HepG2 (cell line): ENCODE measurements around the gene THOC6. TPM values are rescaled to one million over a fixed set of nuclear protein-coding genes. Genes with fewer than 3 reads are reported as not detected.

Experiments used
- ATAC-seq: fragments of 200-7000 bp; cut with Tn5 transposase; 3 replicates; pipeline ENCODE4 v1.9.1; 2020; ENCODE audit warnings: mild to moderate bottlenecking, moderate library complexity
- BruUV-seq: library from RNA; stranded (reverse); fragments of 400-500 nt; replicated peaks from 2 replicates; lab custom pipeline; 2021; lab: Mats Ljungman, UMichigan
- CTCF ChIA-PET: fragments of 300-600 bp; formaldehyde crosslinking; extraction: SDS; loops from one replicate; lab custom pipeline; 2021; ENCODE audit warnings: low total read pairs, inconsistent platforms, low intra/inter-chr PET ratio; lab: Yijun Ruan, JAX
- POLR2A ChIA-PET: fragments of 350-600 bp; sonication (Branson Sonifier 250); formaldehyde crosslinking; loops from one replicate; lab custom pipeline; 2020; ENCODE audit warnings: antibody characterized with exemption, inconsistent platforms; lab: Yijun Ruan, JAX
- DNase-seq: peaks from one replicate; pipeline ENCODE4 v3.0.0-alpha.2; 2015; ENCODE audit warnings: low spot score
- FAIRE-seq: peaks from 3 replicates; lab custom pipeline; 2011; peaks lifted over from hg19 to GRCh38; lab: Jason Lieb, UNC
- H2AFZ ChIP-seq: one replicate; pipeline ENCODE4 v1.6.1; 2011; ENCODE audit warnings: low read length, inconsistent platforms
- H3K27ac ChIP-seq: fragments of 300-600 bp; 3 replicates; pipeline ENCODE4 v1.8.0; 2011; ENCODE audit warnings: mixed run types, mild to moderate bottlenecking, mixed read lengths, low read length, inconsistent platforms; ENCODE audit not compliant: insufficient read depth; ENCODE audit errors: extremely low read length
- H3K27me3 ChIP-seq, 2 experiments: fragments of 200-600 bp in 1 of 2; 2 replicates in 1 of 2; 3 replicates in 1 of 2; pipeline versions ENCODE4 v1.6.0 to v1.8.0; 2011; ENCODE audit warnings: low read length in 2 of 2, mild to moderate bottlenecking in 2 of 2, moderate library complexity in 2 of 2, inconsistent platforms in 1 of 2; ENCODE audit not compliant: insufficient read depth in 2 of 2, control insufficient read depth in 1 of 2
- H3K36me3 ChIP-seq, 2 experiments: fragments of 200-600 bp in 1 of 2; replicated peaks in 1 of 2; 2 replicates in 1 of 2; 3 replicates in 1 of 2; pipeline versions ENCODE4 v1.5.1 to v1.8.0; 2011; ENCODE audit warnings: low read length in 2 of 2, inconsistent platforms in 1 of 2; ENCODE audit not compliant: insufficient read depth in 2 of 2, control insufficient read depth in 1 of 2
- H3K4me1 ChIP-seq: 2 replicates; pipeline ENCODE4 v1.5.1; 2012; ENCODE audit warnings: low read length, inconsistent platforms; ENCODE audit not compliant: insufficient read depth
- H3K4me2 ChIP-seq: 2 replicates; pipeline ENCODE4 v1.6.0; 2011; ENCODE audit warnings: low read depth, low read length, inconsistent platforms
- H3K4me3 ChIP-seq, 3 experiments: fragments of 200-600 bp in 1 of 3; sonication (generic), shearing (Covaris generic) in 1 of 3; replicated peaks in 1 of 3; 2 replicates each; pipeline ENCODE4 v1.5.1; 2011 to 2016; ENCODE audit warnings: low read length in 3 of 3, inconsistent platforms in 2 of 3, low read depth in 2 of 3, mild to moderate bottlenecking in 2 of 3, control low read depth in 1 of 3, mixed read lengths in 1 of 3; ENCODE audit not compliant: insufficient read depth in 1 of 3
- H3K79me2 ChIP-seq: one replicate; pipeline ENCODE4 v1.6.1; 2011; ENCODE audit warnings: low read length, inconsistent platforms; ENCODE audit not compliant: insufficient read depth
- H3K9ac ChIP-seq: 2 replicates; pipeline ENCODE4 v1.6.0; 2011; ENCODE audit warnings: mild to moderate bottlenecking, low read depth, low read length, inconsistent platforms; ENCODE audit not compliant: insufficient read depth
- H3K9me3 ChIP-seq: 2 replicates; pipeline ENCODE4 v1.5.1; 2012; ENCODE audit warnings: mild to moderate bottlenecking, low read length
- H4K20me1 ChIP-seq: 2 replicates; pipeline ENCODE4 v1.6.0; 2011; ENCODE audit warnings: inconsistent platforms, mild to moderate bottlenecking, low read length, moderate library complexity; ENCODE audit not compliant: insufficient read depth
- ATAD3A ChIP-seq: sonication (generic); formaldehyde crosslinking; IDR thresholded peaks from 2 replicates; pipeline ENCODE4 v1.4.0; 2020; ENCODE audit warnings: missing genetic modification reagents
- KDM5A ChIP-seq: fragments of 200-600 bp; sonication (generic); IDR thresholded peaks from 2 replicates; pipeline ENCODE4 v1.7.0; 2018; ENCODE audit warnings: antibody characterized with exemption, mild to moderate bottlenecking, low read length, borderline replicate concordance
- POLR2A ChIP-seq, 2 experiments: IDR thresholded peaks; 2 replicates each; pipeline ENCODE4 v1.6.1; 2011; ENCODE audit warnings: low read depth in 2 of 2, low read length in 2 of 2, mild to moderate bottlenecking in 1 of 2, moderate library complexity in 1 of 2; ENCODE audit not compliant: insufficient read depth in 1 of 2
- RFX5 ChIP-seq: IDR thresholded peaks from 2 replicates; pipeline ENCODE4 v1.6.1; 2011; ENCODE audit warnings: low read depth, low read length, improper control_type of control experiment
- SIN3B ChIP-seq: fragments of 150-350 bp; IDR thresholded peaks from 2 replicates; pipeline ENCODE4 v1.6.1; 2014; ENCODE audit warnings: low read length
- SMARCE1 ChIP-seq: fragments of 450-650 bp; IDR thresholded peaks from 2 replicates; pipeline ENCODE4 v1.6.1; 2017; ENCODE audit warnings: borderline replicate concordance
- TGIF2 ChIP-seq: IDR thresholded peaks from 2 replicates; pipeline ENCODE4 v1.6.1; 2016; ENCODE audit warnings: control low read depth, missing compliant biosample characterization
- ZSCAN29 ChIP-seq: sonication (generic); formaldehyde crosslinking; conservative IDR thresholded peaks from 2 replicates; pipeline ENCODE4 v1.4.0; 2020; ENCODE audit warnings: mild to moderate bottlenecking, missing genetic modification reagents
- WGBS: methylation state at CpG from one replicate; pipeline ENCODE4 v1.1.6; 2017; ENCODE audit warnings: low lambda C conversion rate; 5-methylcytosine and 5-hydroxymethylcytosine counted together
- in situ Hi-C: cut with HindIII; loops from 2 replicates; pipeline ENCODE4 v1.10.0; 2017; ENCODE audit warnings: low pct_unique_long_range_greater_than_20kb; ENCODE audit not compliant: extremely low pct_ligation_motif_present
- intact Hi-C: fragments of 100-400 bp; cut with micrococcal nuclease; formaldehyde crosslinking; loops from one replicate; pipeline ENCODE4 v1.10.0; 2022; ENCODE audit not compliant: unreplicated experiment
- polyA plus RNA-seq, 8 experiments: library from polyadenylated mRNA; depleted of rRNA in 3 of 8; stranded (reverse) in 7 of 8; unstranded in 1 of 8; fragments of >200 nt; fragmentation: Illumina TruSeq in 4 of 8; extraction: Trizol in 4 of 8; gene quantifications; 2 replicates each; pipeline versions ENCODE4 v1.2.1 to v1.2.3, GENCODE V29; 2011 to 2016; ENCODE audit warnings: low read depth in 4 of 8, missing spikeins in 1 of 8, mixed read lengths in 1 of 8; ENCODE audit not compliant: insufficient read depth in 1 of 8
- total RNA-seq, 5 experiments: library from RNA; depleted of rRNA; stranded (reverse); fragments of >200 nt; fragmentation: Illumina TruSeq; extraction: Trizol; gene quantifications; 2 replicates each; pipeline ENCODE4 v1.2.3, GENCODE V29; 2016; ENCODE audit warnings: low read depth in 1 of 5
- TF ChIP-seq, protein P1 (sequence below): sonication (generic); formaldehyde crosslinking; IDR thresholded peaks from 2 replicates; pipeline ENCODE4 v1.4.0; 2020; ENCODE audit warnings: mild to moderate bottlenecking, missing genetic modification reagents, borderline replicate concordance

THOC6 gene
- total and polyA plus RNA-seq, 2 of the 13 experiments (the other 11 are each of a cell fraction or from before 2014, with no cell fraction given): 32.1 to 37.0 TPM

- TF ChIP-seq, protein P1, sequence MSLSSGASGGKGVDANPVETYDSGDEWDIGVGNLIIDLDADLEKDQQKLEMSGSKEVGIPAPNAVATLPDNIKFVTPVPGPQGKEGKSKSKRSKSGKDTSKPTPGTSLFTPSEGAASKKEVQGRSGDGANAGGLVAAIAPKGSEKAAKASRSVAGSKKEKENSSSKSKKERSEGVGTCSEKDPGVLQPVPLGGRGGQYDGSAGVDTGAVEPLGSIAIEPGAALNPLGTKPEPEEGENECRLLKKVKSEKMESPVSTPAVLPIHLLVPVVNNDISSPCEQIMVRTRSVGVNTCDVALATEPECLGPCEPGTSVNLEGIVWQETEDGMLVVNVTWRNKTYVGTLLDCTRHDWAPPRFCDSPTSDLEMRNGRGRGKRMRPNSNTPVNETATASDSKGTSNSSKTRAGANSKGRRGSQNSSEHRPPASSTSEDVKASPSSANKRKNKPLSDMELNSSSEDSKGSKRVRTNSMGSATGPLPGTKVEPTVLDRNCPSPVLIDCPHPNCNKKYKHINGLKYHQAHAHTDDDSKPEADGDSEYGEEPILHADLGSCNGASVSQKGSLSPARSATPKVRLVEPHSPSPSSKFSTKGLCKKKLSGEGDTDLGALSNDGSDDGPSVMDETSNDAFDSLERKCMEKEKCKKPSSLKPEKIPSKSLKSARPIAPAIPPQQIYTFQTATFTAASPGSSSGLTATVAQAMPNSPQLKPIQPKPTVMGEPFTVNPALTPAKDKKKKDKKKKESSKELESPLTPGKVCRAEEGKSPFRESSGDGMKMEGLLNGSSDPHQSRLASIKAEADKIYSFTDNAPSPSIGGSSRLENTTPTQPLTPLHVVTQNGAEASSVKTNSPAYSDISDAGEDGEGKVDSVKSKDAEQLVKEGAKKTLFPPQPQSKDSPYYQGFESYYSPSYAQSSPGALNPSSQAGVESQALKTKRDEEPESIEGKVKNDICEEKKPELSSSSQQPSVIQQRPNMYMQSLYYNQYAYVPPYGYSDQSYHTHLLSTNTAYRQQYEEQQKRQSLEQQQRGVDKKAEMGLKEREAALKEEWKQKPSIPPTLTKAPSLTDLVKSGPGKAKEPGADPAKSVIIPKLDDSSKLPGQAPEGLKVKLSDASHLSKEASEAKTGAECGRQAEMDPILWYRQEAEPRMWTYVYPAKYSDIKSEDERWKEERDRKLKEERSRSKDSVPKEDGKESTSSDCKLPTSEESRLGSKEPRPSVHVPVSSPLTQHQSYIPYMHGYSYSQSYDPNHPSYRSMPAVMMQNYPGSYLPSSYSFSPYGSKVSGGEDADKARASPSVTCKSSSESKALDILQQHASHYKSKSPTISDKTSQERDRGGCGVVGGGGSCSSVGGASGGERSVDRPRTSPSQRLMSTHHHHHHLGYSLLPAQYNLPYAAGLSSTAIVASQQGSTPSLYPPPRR (CRISPR knock-in tag): no peak
Measured at GRCh38 chr16:2996298-2996697, 27.5 kb upstream of the THOC6 start (continued).

- POLR2A ChIA-PET: interaction anchor here (0.9 to 2.0 kb wide), 3 partner anchors 21 to 46 kb away, joined by 3 to 5 read pairs (median 4); partner anchors contain the start of genes HCFC1R1 and THOC6
Measured at GRCh38 chr16:2999929-3000328, 23.9 kb upstream of the THOC6 start.

More at GRCh38 chr16:2999929-3000328, 23.9 kb upstream of the THOC6 start:
- ATAC-seq: no peak
- no peaks in the 10 kb centered on the region for H3K79me2 ChIP-seq
- intact Hi-C loops: no loop called here
- TF ChIP-seq TGIF2 (CRISPR knock-in tag) (no peak), RFX5 (no peak), POLR2A (IDR thresholded peaks at IDR 0.05; ENCODE audit: insufficient read depth in 1 of 2, low read depth in 2 of 2, low read length in 2 of 2) (no peak), ATAD3A (no peak), SMARCE1 (no peak), SIN3B (no peak), ZSCAN29 (no peak), KDM5A (no peak)
- TF ChIP-seq, all 625 proteins: peak for 0
- H3K4me3 ChIP-seq: no peak overlapping the region
- in situ Hi-C loops: no loop called here
- no peaks in the 10 kb centered on the region for H3K9me3 ChIP-seq
- H3K4me2 ChIP-seq: no peak overlapping the region
- 84% methylated on average over 6 of the region's 6 CpGs for WGBS
- no peak overlapping the region for H3K9ac ChIP-seq
- no peak overlapping the region for H3K27ac ChIP-seq
- no peak for DNase-seq
- no TSS peak for BruUV-seq
- H4K20me1 ChIP-seq: no peaks in the 10 kb centered on the region
- peaks cover 11% of the 10 kb centered on the region for H3K4me1 ChIP-seq
- H3K27me3 ChIP-seq: no peaks in the 10 kb centered on the region
- H3K36me3 ChIP-seq: no peaks in the 10 kb centered on the region
- FAIRE-seq: no peak
- no peak overlapping the region for H2AFZ ChIP-seq
- CTCF ChIA-PET: no interaction called here
